ENCODE measurements around the gene SPINK6.

- TF ChIP-seq EZH2 (IDR thresholded peaks at IDR 0.05) (no peak), CTCF (IDR thresholded peaks at IDR 0.05 in 2 of 3, conservative IDR thresholded peaks at IDR 0.05 in 1 of 3; ENCODE audit: borderline replicate concordance in 1 of 3, insufficient read depth in 1 of 3, low read depth in 2 of 3, low read length in 2 of 3) (no peak), POLR2A (IDR thresholded peaks at IDR 0.05; ENCODE audit: borderline replicate concordance, extremely low read depth, insufficient read depth, insufficient read length) (no peak), MAX (IDR thresholded peaks at IDR 0.05) (no peak), YY1 (IDR thresholded peaks at IDR 0.05; ENCODE audit: extremely low read depth, insufficient replicate concordance, low read depth, low read length) (no peak), JUND (IDR thresholded peaks at IDR 0.05) (no peak), POLR2AphosphoS5 (IDR thresholded peaks at IDR 0.05; ENCODE audit: low read depth, low read length) (no peak), ZNF274 (IDR thresholded peaks at IDR 0.05; ENCODE audit: low read depth, low read length) (no peak), REST (IDR thresholded peaks at IDR 0.05; ENCODE audit: low read depth) (no peak), SP1 (IDR thresholded peaks at IDR 0.05; ENCODE audit: low read depth) (no peak), SIN3A (IDR thresholded peaks at IDR 0.05; ENCODE audit: low read depth) (no peak)
Observed at GRCh38 chr5:148172377-148172776, 30.5 kb upstream of the SPINK6 start.
